Adrenal gland (tissue), 12 donors: Measurements from ENCODE around the gene SBK2. TPM values are rescaled to one million over a fixed set of nuclear protein-coding genes. Genes with fewer than 3 reads are reported as not detected.

Experiments
- DNase-seq, 7 donors: peaks; one replicate each; pipeline ENCODE4 v3.0.0-alpha.2; 2019 to 2020
- H3K27ac ChIP-seq, 5 donors: fragments of 200-600 bp; sonication (generic) in 4 of 5; 1 replicate in 3 of 5; 2 replicates in 2 of 5; pipeline versions ENCODE4 v1.5.1 to v1.8.0; 2016 to 2020; ENCODE audit warnings: mild to moderate bottlenecking in 1 of 5
- H3K27me3 ChIP-seq: fragments of 200-600 bp; 2 replicates; pipeline ENCODE4 v1.8.0; 2021
- H3K36me3 ChIP-seq, 2 donors: fragments of 200-600 bp; replicated peaks in 1 of 2; 1 replicate in 1 of 2; 2 replicates in 1 of 2; pipeline versions ENCODE4 v1.5.1 to v1.8.0; 2018 to 2022
- H3K4me1 ChIP-seq, 2 donors: fragments of 200-600 bp; replicated peaks in 1 of 2; 1 replicate in 1 of 2; 2 replicates in 1 of 2; pipeline versions ENCODE4 v1.5.1 to v1.8.0; 2018 to 2021
- H3K4me3 ChIP-seq, 4 donors: fragments of 200-600 bp; sonication (generic) in 3 of 4; one replicate each; pipeline ENCODE4 v1.5.1; 2016 to 2018
- H3K9me3 ChIP-seq, 3 donors: fragments of 200-600 bp; sonication (generic) in 1 of 3; replicated peaks in 1 of 3; 1 replicate in 2 of 3; 2 replicates in 1 of 3; pipeline versions ENCODE4 v1.5.1 to v1.8.0; 2016 to 2021
- POLR2A ChIP-seq, 2 donors: fragments of 450-650 bp; IDR thresholded peaks; one replicate each; pipeline ENCODE4 v1.6.1; 2017; ENCODE audit warnings: antibody characterized with exemption in 2 of 2, mild to moderate bottlenecking in 2 of 2, moderate library complexity in 1 of 2
- WGBS, 4 donors: extraction: QIAGEN DNeasy Blood & Tissue Kit in 2 of 4; methylation state at CpG; one replicate each; pipeline versions ENCODE4 v1.1.5 to v1.1.7; 2013 to 2017; 5-methylcytosine and 5-hydroxymethylcytosine counted together
- intact Hi-C, 2 donors: fragments of 100-400 bp; cut with DNase I; formaldehyde crosslinking; loops; one replicate each; pipeline versions ENCODE4 v1.14.1 to v1.15.0; 2022 to 2023
- polyA plus RNA-seq, 3 donors: library from polyadenylated mRNA; stranded (reverse); fragments of 200-250 nt in 2 of 3; fragments of 350-450 nt in 1 of 3; fragmentation: Illumina TruSeq in 1 of 3; extraction: RNeasy Lipid Tissue Mini Kit (QIAGEN cat#74804) in 1 of 3; gene quantifications; one replicate each; pipeline ENCODE4 v1.2.3, GENCODE V29; 2013 to 2014
- total RNA-seq, 9 donors: library from RNA; depleted of rRNA in 4 of 9; stranded (reverse); fragments of >200 nt in 4 of 9; fragments of 120-200 nt in 1 of 9; fragmentation: NEBNext Ultra II Directional in 1 of 9; extraction: Animal tissue kit (Norgen Biotek cat#: 25700) in 1 of 9; gene quantifications; one replicate each; pipeline versions ENCODE4 v1.1.0 to v1.2.4, GENCODE V29; 2013 to 2023
- TF ChIP-seq, protein P1 (sequence below), 6 experiments: fragments of 450-650 bp in 4 of 6; fragments of 200-600 bp in 2 of 6; sonication (generic) in 1 of 6; IDR thresholded peaks; 1 replicate in 5 of 6; 2 replicates in 1 of 6; pipeline versions ENCODE4 v1.5.1 to v1.8.0; 2016 to 2021; ENCODE audit warnings: antibody characterized with exemption in 6 of 6, mild to moderate bottlenecking in 2 of 6, moderate library complexity in 1 of 6
- donor health status: healthy with polysubstance abuse.
- donor health status: Bipolar disorder and iron deficiency.
- donor health status: DM: yes; HTN: yes; CAD: no.
- donor health status: DM: no; HTN: no; CAD: no.
- donor health status: DM: no; HTN: no; CAD: no.
- donor health status: DM: yes; HTN: yes; CAD: no.

The SBK2 gene
- total and polyA plus RNA-seq, 12 donors = not detected

DNA sequence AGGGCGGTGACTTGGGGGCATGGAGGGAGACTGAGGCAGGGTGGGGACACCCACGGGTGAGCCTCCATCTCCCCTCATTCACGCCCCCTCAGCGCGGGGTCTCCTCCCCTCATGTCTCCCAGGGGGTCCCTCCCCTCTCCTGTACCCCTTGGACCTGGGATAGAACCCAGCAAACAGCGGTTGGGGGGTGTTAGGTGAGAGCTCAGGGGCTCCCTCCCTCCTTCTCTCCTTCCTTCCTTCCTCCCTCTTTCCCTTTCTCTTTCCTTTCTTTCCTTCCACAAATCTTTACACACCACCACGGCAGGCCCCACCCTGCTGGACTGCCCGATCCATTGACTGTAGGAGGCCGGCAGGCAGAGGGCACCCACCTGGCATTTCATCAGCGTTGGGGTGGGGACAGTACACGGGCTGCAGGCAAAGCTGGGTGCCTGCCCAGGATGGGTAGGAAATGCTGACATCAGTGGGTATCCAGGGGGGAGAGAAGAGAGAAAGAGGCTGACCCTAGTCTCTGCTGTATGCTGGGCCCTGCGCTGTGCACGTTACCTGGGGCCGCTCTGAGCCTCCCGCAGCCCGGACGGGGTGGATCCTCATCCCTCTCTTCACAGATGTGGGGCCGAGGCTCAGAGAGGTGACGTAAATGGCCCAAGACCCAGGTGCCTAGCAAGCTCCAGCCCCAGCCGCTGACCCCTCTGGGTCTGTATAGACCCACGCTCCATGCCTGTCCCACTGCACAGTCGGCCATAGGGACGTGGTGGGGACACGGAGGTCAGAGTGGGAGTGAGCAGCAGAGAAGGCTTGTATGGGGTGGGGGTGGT, 45.2 kb downstream of the SBK2 start:
- TF ChIP-seq POLR2A (IDR thresholded peaks at IDR 0.05) = no peak
- TF ChIP-seq, protein P1, sequence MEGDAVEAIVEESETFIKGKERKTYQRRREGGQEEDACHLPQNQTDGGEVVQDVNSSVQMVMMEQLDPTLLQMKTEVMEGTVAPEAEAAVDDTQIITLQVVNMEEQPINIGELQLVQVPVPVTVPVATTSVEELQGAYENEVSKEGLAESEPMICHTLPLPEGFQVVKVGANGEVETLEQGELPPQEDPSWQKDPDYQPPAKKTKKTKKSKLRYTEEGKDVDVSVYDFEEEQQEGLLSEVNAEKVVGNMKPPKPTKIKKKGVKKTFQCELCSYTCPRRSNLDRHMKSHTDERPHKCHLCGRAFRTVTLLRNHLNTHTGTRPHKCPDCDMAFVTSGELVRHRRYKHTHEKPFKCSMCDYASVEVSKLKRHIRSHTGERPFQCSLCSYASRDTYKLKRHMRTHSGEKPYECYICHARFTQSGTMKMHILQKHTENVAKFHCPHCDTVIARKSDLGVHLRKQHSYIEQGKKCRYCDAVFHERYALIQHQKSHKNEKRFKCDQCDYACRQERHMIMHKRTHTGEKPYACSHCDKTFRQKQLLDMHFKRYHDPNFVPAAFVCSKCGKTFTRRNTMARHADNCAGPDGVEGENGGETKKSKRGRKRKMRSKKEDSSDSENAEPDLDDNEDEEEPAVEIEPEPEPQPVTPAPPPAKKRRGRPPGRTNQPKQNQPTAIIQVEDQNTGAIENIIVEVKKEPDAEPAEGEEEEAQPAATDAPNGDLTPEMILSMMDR (IDR thresholded peaks at IDR 0.05) = no peak
- Histone ChIP-seq H3K4me3 (no peak overlapping the region), H3K4me1 (peaks cover 12 to 14% of the 10 kb centered on the region in 2 donors), H3K36me3 (no peaks in the 10 kb centered on the region), H3K9me3 (no peaks in the 10 kb centered on the region), H3K27me3 (no peaks in the 10 kb centered on the region), H3K27ac (no peak overlapping the region)
- intact Hi-C loops = no loop called here
- 67 to 80% (median 73%) methylated on average over 14 to 24 of the region's 24 CpGs for WGBS, 4 donors
- DNase-seq = no peak

DNA sequence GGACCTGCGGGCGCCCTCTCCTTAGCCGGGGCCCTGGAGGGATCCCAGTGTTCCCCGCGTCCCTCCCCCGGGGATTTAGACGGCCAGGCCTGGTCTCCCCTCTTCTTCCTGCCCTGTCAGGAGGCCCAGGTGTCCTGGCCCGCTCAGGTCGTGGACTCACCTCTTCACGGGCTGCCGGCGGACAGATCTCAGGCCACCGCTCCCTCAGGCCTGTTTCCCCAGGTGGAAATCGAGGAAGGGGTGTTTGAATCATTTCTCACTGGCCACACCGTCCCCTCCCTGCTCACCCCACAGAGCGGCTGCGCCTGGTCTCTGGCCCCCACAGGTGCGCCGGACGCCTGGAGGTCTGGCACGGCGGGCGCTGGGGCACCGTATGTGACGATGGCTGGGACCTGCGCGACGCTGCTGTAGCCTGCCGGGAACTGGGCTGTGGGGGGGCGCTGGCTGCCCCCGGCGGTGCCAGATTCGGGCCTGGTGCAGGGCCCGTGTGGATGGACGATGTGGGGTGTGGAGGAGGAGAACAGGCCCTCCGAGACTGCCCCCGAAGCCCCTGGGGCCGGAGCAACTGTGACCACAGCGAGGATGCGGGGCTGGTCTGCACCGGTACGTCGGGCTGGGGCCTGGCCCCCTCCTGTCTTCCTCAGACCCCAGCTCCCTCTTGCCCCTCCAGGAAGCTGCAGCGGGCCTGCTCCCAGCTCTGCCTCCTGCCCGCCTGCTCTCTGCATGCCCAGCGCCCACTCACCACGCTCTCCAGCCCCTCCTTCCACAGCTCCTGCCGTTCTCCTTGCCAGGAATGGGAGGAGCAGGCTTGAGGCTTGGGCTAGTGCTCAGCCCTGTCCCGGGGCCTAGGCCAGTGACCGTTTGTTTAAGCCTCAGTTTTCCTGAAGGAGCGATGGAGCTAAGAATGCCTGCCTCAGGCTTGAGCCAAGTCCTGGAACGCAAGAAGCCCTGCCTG, 46.2 kb downstream of the SBK2 start:
- Histone ChIP-seq H3K9me3 (no peaks in the 10 kb centered on the region), H3K4me3 (no peak overlapping the region), H3K4me1 (peaks cover 22 to 24% of the 10 kb centered on the region in 2 donors), H3K27ac (no peak overlapping the region), H3K36me3 (no peaks in the 10 kb centered on the region), H3K27me3 (no peaks in the 10 kb centered on the region)
- DNase-seq = no peak
- 81 to 86% (median 84%) methylated on average over 13 to 52 of the region's 52 CpGs for WGBS, 4 donors
- TF ChIP-seq, protein P1 (IDR thresholded peaks at IDR 0.05) = no peak
- TF ChIP-seq POLR2A (IDR thresholded peaks at IDR 0.05) = no peak
- intact Hi-C loops = no loop called here

DNA sequence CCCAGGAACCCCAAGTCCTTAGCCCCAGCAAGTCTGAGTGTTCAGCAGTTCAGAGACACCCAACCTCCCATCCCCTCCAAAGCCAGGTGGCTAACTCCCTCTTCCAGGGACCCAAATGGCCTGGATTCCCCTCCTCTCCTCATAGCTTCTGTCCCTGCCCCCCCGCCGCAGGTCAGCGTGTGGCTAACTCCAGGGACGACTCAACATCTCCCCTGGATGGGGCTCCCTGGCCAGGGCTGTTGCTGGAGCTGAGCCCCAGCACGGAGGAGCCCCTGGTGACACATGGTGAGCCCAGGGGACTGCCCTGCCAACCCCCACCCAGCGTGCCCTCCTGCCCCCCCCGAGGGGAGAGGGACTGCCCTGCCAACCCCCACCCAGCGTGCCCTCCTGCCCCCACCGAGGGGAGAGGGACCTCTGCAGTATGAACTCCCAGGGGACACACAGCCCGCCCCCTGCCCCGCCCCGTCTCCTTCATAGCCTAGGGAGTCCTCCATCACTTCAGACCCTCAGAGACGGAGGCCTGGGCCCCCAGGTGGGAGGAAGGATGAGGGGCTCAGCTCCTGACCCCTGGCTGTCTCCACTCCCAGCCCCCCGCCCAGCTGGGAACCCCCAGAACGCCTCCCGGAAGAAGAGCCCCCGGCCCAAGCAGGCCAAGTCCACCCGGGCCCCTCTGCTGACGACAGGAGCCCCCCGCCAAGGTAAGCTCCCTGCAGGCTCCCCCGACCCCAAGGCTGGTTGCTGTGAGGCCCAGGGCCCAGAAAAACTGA, 47.0 kb downstream of the SBK2 start:
- Histone ChIP-seq H3K27ac (no peak overlapping the region), H3K4me3 (no peak overlapping the region), H3K4me1 (peaks cover 30 to 32% of the 10 kb centered on the region in 2 donors), H3K27me3 (no peaks in the 10 kb centered on the region), H3K9me3 (no peaks in the 10 kb centered on the region), H3K36me3 (no peaks in the 10 kb centered on the region)
- WGBS, 4 donors = 49 to 83% (median 71%) methylated on average over 4 to 21 of the region's 21 CpGs
- TF ChIP-seq, protein P1 (IDR thresholded peaks at IDR 0.05) = no peak
- no peak for TF ChIP-seq POLR2A (IDR thresholded peaks at IDR 0.05)
- intact Hi-C loops = no loop called here
- DNase-seq = peak in 1 of 7 donors; percentile 28
